SJSA1 (cell line): ENCODE data around the gene MRPS5. TPM values are rescaled to one million over a fixed set of nuclear protein-coding genes. Genes with fewer than 3 reads are reported as not detected.

Experiments
- DNase-seq, 2 experiments: peaks; one replicate each; pipeline ENCODE4 v3.0.0-alpha.2; 2015 to 2020; ENCODE audit warnings: low spot score in 2 of 2, low read depth in 1 of 2
- H3K27ac ChIP-seq: fragments of 250-450 bp; sonication (Bioruptor Pico); 2 replicates; pipeline ENCODE4 v1.5.1; 2020; ENCODE audit warnings: mild to moderate bottlenecking, moderate library complexity
- H3K27me3 ChIP-seq: fragments of 250-450 bp; sonication (Bioruptor Pico); replicated peaks from 2 replicates; pipeline ENCODE4 v1.5.1; 2020; ENCODE audit warnings: mild to moderate bottlenecking, moderate library complexity
- H3K36me3 ChIP-seq: fragments of 250-450 bp; sonication (Bioruptor Pico); 2 replicates; pipeline ENCODE4 v1.5.1; 2020; ENCODE audit warnings: mild to moderate bottlenecking
- H3K4me1 ChIP-seq: fragments of 250-450 bp; sonication (Bioruptor Pico); replicated peaks from 2 replicates; pipeline ENCODE4 v1.6.1; 2021; ENCODE audit warnings: mild to moderate bottlenecking
- H3K4me3 ChIP-seq: fragments of 250-450 bp; sonication (Bioruptor Pico); 2 replicates; pipeline ENCODE4 v1.5.1; 2020; ENCODE audit warnings: mild to moderate bottlenecking
- H3K9me3 ChIP-seq: fragments of 250-450 bp; sonication (Bioruptor Pico); replicated peaks from 2 replicates; pipeline ENCODE4 v1.5.1; 2020; ENCODE audit warnings: mild to moderate bottlenecking
- total RNA-seq: library from RNA; depleted of rRNA; stranded (reverse); fragments of >200 nt; shearing (Covaris generic); gene quantifications from 2 replicates; pipeline ENCODE4 v1.2.3, GENCODE V29; 2014

MRPS5 gene
- total RNA-seq, 1 experiment from 2014 or later = 57.4 TPM

- Histone ChIP-seq H3K36me3 (no peaks in the 10 kb centered on the region), H3K4me1 (no peaks in the 10 kb centered on the region)
These were observed 68.7 kb downstream of the MRPS5 start for GRCh38 chr2:95052804-95053479.

GRCh38 chr2:95052307-95052706 lies 69.3 kb downstream of the MRPS5 start:
- no peak for DNase-seq
- no peak overlapping the region for H3K27ac ChIP-seq
- H3K27me3 ChIP-seq = no peaks in the 10 kb centered on the region; the same call in 1 of the 2 replicates
- H3K36me3 ChIP-seq = no peaks in the 10 kb centered on the region
- no peaks in the 10 kb centered on the region for H3K9me3 ChIP-seq
- H3K4me1 ChIP-seq = no peaks in the 10 kb centered on the region
- H3K4me3 ChIP-seq = no peak overlapping the region

More at GRCh38 chr2:95052804-95053479, 68.7 kb downstream of the MRPS5 start:
- Histone ChIP-seq H3K9me3 (no peaks in the 10 kb centered on the region), H3K27ac (no peak overlapping the region), H3K27me3 (no peaks in the 10 kb centered on the region; the same call in 1 of the 2 replicates), H3K4me3 (no peak overlapping the region)
- DNase-seq = no peak

GRCh38 chr2:95051626-95052025 lies 70.0 kb downstream of the MRPS5 start:
- H3K9me3 ChIP-seq = no peaks in the 10 kb centered on the region
- H3K27ac ChIP-seq = no peak overlapping the region
- no peak overlapping the region for H3K4me3 ChIP-seq
- H3K36me3 ChIP-seq = no peaks in the 10 kb centered on the region
- no peaks in the 10 kb centered on the region; the same call in 1 of the 2 replicates for H3K27me3 ChIP-seq
- no peak for DNase-seq
- H3K4me1 ChIP-seq = no peaks in the 10 kb centered on the region

GRCh38 chr2:95050385-95051300 lies 71.0 kb downstream of the MRPS5 start:
- Histone ChIP-seq H3K4me3 (no peak overlapping the region), H3K9me3 (no peaks in the 10 kb centered on the region), H3K27ac (no peak overlapping the region), H3K4me1 (no peaks in the 10 kb centered on the region), H3K36me3 (no peaks in the 10 kb centered on the region), H3K27me3 (no peaks in the 10 kb centered on the region; the same call in 1 of the 2 replicates)
- DNase-seq = no peak

GRCh38 chr2:95049961-95050360 lies 71.6 kb downstream of the MRPS5 start:
- H3K36me3 ChIP-seq = no peaks in the 10 kb centered on the region
- no peak overlapping the region for H3K27ac ChIP-seq
- no peaks in the 10 kb centered on the region for H3K4me1 ChIP-seq
- no peak for DNase-seq
- no peak overlapping the region for H3K4me3 ChIP-seq
- H3K9me3 ChIP-seq = no peaks in the 10 kb centered on the region
- H3K27me3 ChIP-seq = no peaks in the 10 kb centered on the region; the same call in 1 of the 2 replicates

GRCh38 chr2:95049683-95049955 lies 72.0 kb downstream of the MRPS5 start:
- no peak overlapping the region for H3K27ac ChIP-seq
- H3K4me3 ChIP-seq = no peak overlapping the region
- H3K4me1 ChIP-seq = no peaks in the 10 kb centered on the region
- no peaks in the 10 kb centered on the region for H3K9me3 ChIP-seq
- H3K27me3 ChIP-seq = no peaks in the 10 kb centered on the region; the same call in 1 of the 2 replicates
- H3K36me3 ChIP-seq = no peaks in the 10 kb centered on the region
- no peak for DNase-seq

GRCh38 chr2:95048825-95049682 lies 72.6 kb downstream of the MRPS5 start:
- no peak overlapping the region for H3K27ac ChIP-seq
- no peaks in the 10 kb centered on the region for H3K27me3 ChIP-seq
- no peaks in the 10 kb centered on the region for H3K9me3 ChIP-seq
- H3K4me1 ChIP-seq = no peaks in the 10 kb centered on the region
- no peak for DNase-seq
- no peaks in the 10 kb centered on the region for H3K36me3 ChIP-seq
- no peak overlapping the region for H3K4me3 ChIP-seq

- DNase-seq = no peak
- Histone ChIP-seq H3K4me3 (no peak overlapping the region), H3K4me1 (no peaks in the 10 kb centered on the region), H3K27me3 (no peaks in the 10 kb centered on the region), H3K9me3 (no peaks in the 10 kb centered on the region), H3K27ac (no peak overlapping the region), H3K36me3 (no peaks in the 10 kb centered on the region)
These were observed 73.7 kb downstream of the MRPS5 start for GRCh38 chr2:95047629-95048510.

GRCh38 chr2:95046371-95047112 lies 75.1 kb downstream of the MRPS5 start:
- Histone ChIP-seq H3K4me1 (no peaks in the 10 kb centered on the region), H3K27me3 (no peaks in the 10 kb centered on the region)

GRCh38 chr2:95044601-95045000 lies 77.0 kb downstream of the MRPS5 start:
- H3K4me3 ChIP-seq = no peak overlapping the region
- no peak for DNase-seq
- H3K36me3 ChIP-seq = no peaks in the 10 kb centered on the region
- no peaks in the 10 kb centered on the region for H3K9me3 ChIP-seq
- H3K4me1 ChIP-seq = no peaks in the 10 kb centered on the region
- H3K27ac ChIP-seq = no peak overlapping the region
- no peaks in the 10 kb centered on the region for H3K27me3 ChIP-seq

More at GRCh38 chr2:95046371-95047112, 75.1 kb downstream of the MRPS5 start:
- H3K4me3 ChIP-seq = no peak overlapping the region
- no peak overlapping the region for H3K27ac ChIP-seq
- H3K9me3 ChIP-seq = no peaks in the 10 kb centered on the region
- no peak for DNase-seq
- H3K36me3 ChIP-seq = no peaks in the 10 kb centered on the region

GRCh38 chr2:95043300-95044093 lies 78.1 kb downstream of the MRPS5 start:
- Histone ChIP-seq H3K36me3 (no peaks in the 10 kb centered on the region), H3K27me3 (no peaks in the 10 kb centered on the region), H3K4me3 (no peak overlapping the region), H3K9me3 (no peaks in the 10 kb centered on the region), H3K27ac (no peak overlapping the region), H3K4me1 (no peaks in the 10 kb centered on the region)
- DNase-seq = no peak
